CD4-positive, alpha-beta T cell treated with Interleukin-15 for 1 hour (primary cell): ENCODE results near the gene CACNG5.
"Not testable (repeated sequence)": the region's sequence is repeated elsewhere in the genome, so short reads cannot be mapped to it uniquely, and the experiment has no call there.

Source experiments
- DNase-seq: peaks from one replicate; pipeline ENCODE4 v3.0.0-alpha.2; 2020

Gene CACNG5

GRCh38 chr17:66849851-66850580 is 15.1 kb downstream of the CACNG5 start:
- DNase-seq: no peak

GRCh38 chr17:66850692-66851091 is 15.8 kb downstream of the CACNG5 start:
- DNase-seq: no peak

DNA sequence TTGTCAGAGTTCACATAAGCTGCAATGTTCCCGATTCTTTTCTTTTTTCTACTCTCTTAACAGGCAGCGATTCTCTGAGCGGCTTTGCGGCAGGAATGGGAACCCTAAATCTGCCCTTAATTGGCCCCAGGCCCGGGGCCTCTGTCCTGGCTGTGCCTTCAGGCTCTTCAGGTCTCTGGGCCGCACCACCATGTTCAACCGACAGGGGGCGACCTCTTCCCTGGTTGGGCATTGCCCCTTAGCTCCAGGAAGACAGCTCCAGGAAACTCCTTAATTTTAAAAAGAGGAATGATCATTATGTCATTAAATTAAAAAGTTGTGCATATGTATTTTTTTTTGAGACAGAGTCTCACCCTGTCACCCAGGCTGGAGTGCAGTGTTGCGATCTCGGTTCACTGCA is 20.3 kb downstream of the CACNG5 start:
- no peak for DNase-seq

- DNase-seq: no peak
Observed at GRCh38 chr17:66858226-66859083, 23.5 kb downstream of the CACNG5 start.

GRCh38 chr17:66859353-66859752 is 24.4 kb downstream of the CACNG5 start:
- no peak for DNase-seq

- DNase-seq: no peak
Observed at GRCh38 chr17:66860204-66860603, 25.3 kb downstream of the CACNG5 start.

DNA sequence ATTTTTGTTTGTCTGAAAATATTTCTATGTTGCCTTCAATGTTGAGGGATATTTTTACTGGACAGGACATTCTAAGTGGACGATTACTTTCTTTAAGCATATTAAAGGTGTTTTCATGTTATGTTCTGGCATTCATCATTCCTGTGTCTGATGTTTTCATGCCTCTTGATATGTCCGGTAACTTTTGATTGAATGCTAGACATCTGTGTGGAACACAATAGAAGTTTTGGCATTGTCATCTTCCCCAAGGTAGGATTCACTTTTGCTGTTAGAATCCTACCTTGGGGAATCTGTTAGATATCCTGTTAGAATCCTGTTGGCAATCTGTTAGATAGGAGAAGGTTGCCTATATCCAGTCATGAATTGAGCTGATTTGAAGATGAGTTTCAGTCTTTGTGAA is 28.9 kb downstream of the CACNG5 start:
- DNase-seq: no peak

GRCh38 chr17:66865151-66865550 is 30.2 kb downstream of the CACNG5 start:
- DNase-seq: no peak

- DNase-seq: no peak
Observed at GRCh38 chr17:66873962-66874361, 39.0 kb downstream of the CACNG5 start.

- DNase-seq: no peak
Observed at GRCh38 chr17:66884931-66885330, 50.0 kb downstream of the CACNG5 start.

DNA sequence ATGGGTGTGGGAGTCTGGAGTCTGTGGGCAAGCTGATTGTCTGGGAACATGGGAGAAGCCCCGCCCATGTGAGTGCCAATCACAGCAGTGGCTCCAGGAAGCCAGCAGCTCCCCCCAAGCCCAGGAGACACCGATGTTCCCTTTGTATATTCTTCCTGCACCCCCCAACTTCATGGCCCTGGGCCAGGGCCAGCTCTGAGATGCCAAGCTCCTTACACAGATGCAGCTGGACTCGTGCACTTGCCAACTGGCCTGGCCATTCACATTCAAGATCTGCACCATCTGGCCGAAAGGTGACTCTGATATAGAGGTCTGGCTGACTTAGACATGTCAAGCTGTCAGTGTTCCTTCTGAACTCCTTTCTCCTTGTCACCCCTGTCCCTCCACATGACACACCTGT is 50.5 kb downstream of the CACNG5 start:
- no peak for DNase-seq

GRCh38 chr17:66889480-66890230 is 54.7 kb downstream of the CACNG5 start:
- no peak for DNase-seq

DNA sequence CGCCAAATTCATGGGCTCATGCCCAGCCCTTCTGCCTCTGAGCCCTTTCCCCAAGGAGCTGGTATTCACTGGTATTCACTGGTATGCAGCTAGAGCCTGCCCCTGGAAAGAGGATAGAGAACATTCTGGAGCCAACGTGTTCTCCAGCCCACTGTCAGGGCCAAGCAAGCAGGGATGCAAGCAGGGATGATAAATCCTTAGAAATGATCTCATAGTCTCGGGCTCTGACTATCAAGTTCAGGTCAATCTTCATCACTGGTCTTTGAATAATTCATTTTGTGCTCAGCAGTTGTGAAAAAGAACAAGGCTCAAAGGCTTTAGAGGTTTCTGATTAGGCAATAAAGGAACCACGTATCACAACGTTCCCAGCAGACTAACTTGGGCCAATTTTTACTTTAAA is 57.3 kb downstream of the CACNG5 start:
- DNase-seq: no peak

- DNase-seq: no peak
Observed at GRCh38 chr17:66893382-66893781, 58.5 kb downstream of the CACNG5 start.

GRCh38 chr17:66893863-66894262 is 58.9 kb downstream of the CACNG5 start:
- no peak for DNase-seq

- DNase-seq: no peak
Observed at GRCh38 chr17:66897141-66897540, 62.2 kb downstream of the CACNG5 start.

DNA sequence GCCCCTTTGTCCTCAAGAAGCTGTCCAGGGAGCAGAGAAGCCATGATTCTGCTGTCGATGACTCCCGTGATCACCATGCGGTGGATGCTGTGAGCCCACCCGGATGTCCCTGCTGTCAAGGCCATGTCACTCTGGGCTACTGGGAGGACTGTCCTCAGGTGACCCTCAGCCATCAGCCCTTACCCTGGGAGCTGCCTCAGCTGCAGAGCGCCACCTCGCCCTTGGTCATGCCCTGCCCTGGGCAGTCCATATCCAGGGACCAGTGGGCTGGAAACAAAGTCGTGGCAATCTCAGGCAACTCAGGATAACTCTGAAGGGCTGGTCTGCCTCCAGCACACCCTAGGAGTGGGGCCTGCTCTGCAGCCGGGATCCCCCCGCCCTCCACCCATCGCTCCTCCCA is 63.6 kb downstream of the CACNG5 start:
- DNase-seq: no peak

DNA sequence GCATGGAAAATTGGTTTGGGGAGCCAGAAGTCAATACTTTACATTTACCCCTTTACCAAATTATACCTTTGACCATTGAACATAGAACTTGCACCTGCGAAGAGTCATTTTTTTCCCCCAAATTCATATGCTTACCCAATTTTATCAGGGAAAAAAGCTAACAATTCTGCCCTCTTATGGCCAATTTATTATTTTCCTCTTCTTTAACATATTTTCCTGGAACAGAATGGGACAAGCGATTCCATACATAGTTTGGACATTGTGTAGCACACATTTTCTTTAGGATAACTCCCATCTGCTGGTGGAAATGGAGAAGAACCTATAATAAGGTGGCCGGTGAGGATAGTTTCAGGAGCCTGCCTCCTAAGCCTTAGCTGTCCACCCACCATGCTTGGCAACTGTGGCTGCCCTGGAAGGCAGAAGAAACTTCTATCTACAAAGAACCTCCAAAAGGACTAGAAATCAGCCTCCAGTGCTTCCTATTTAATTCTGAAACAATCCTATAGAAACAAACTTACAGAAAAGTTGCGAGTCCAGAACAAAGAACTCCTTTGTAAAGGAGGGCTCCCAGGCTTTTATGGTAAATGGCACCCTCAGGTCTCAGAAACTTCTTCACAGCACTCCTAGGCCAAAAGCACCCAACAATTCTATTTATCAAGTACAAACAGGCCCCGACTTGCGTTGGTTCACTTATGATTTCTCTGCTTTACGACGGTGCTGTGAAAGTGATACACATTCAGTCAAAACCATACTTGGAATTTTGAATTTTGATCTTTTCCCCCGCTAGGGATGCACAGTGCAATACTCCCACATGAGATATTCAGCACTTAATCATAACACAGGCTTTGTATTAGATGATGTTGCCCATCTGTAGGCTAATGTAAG is 65.5 kb downstream of the CACNG5 start:
- DNase-seq: no peak

DNA sequence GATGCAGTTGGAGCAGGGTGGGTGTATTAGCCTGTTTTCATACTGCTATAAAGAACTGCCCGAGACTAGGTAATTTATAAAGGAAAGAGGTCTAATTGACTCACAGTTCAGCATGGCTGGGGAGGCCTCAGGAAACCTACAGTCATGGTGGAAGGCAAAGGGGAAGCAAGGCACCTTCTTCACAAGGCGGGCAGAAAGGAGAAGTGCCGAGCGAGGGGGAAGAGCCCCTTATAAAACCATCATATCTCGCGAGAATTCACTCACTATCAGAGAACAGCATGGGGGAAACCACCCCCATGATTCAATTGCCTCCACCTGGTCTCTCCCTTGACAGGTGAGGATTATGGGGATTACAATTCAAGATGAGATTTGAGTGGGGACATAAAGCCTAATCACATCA is 68.4 kb downstream of the CACNG5 start:
- DNase-seq: not testable (repeated sequence)

- no peak for DNase-seq
Observed at GRCh38 chr17:66903781-66904180, 68.9 kb downstream of the CACNG5 start.

DNA sequence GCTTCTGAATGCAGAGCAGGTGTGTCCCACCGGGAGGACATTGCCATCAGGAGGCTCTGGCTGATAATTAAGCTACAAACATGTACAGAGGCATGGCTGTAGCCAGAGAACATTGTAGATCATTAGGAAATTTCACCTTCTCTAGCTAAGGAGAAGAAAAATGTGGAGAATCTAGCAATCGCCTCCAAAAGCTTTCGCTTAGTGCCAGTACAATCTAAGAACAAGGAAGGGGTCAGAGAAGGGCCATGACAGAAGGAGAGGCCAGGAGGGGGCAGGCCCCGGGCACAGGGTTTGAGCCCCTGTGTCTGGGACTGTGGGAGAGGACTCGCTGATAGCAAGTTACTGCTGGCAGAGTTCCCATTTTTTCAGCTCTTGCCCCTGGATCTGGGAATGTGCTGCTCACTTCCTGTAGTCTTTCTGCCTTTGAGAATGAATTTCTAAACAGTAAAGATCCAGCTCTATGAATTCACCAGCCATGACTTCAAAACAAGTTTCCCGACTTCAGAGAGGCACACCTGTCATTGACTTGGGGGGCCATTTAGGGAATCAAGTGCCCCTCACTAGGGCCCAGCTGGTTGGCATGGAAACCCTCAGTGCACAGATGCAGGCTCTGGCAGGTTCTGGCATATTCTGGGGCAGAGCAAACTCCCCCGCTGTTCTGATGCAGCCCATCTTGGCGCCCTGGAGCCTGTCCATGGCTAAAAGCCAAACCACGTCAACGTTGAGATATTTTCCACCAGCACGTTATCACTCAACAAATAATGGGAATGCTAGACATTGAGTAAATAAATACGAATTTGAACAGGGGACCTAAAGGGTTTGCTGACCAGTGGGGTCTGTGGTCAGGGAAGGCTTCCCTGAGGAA is 70.1 kb downstream of the CACNG5 start:
- DNase-seq: no peak
